HEK293 (cell line): Measurements from ENCODE around the gene SCYL1.

Source experiments
- MYNN ChIP-seq: fragments of 450-650 bp; formaldehyde crosslinking; IDR thresholded peaks from 2 replicates; pipeline ENCODE4 v1.5.1; 2016; ENCODE audit warnings: missing biosample characterization, missing genetic modification characterization, borderline replicate concordance
- PBX3 ChIP-seq: sonication (generic); formaldehyde crosslinking; IDR thresholded peaks from 2 replicates; pipeline ENCODE4 v1.8.1; 2022; ENCODE audit warnings: mild to moderate bottlenecking, moderate library complexity, missing genetic modification reagents
- SCRT1 ChIP-seq: fragments of 450-650 bp; formaldehyde crosslinking; IDR thresholded peaks from 2 replicates; pipeline ENCODE4 v1.5.1; 2016; ENCODE audit warnings: missing biosample characterization, missing genetic modification characterization, borderline replicate concordance
- WT1 ChIP-seq: fragments of 450-650 bp; formaldehyde crosslinking; IDR thresholded peaks from 2 replicates; pipeline ENCODE4 v1.5.1; 2016; ENCODE audit warnings: missing biosample characterization, missing genetic modification characterization
- ZBTB11 ChIP-seq: fragments of 450-650 bp; formaldehyde crosslinking; conservative IDR thresholded peaks from 2 replicates; pipeline ENCODE4 v1.5.1; 2016; ENCODE audit warnings: low read depth, missing biosample characterization, missing genetic modification characterization
- ZBTB44 ChIP-seq: fragments of 450-650 bp; IDR thresholded peaks from 2 replicates; pipeline ENCODE4 v1.5.1; 2018; ENCODE audit warnings: missing biosample characterization, mild to moderate bottlenecking, missing genetic modification characterization
- ZBTB7A ChIP-seq: fragments of 450-650 bp; formaldehyde crosslinking; IDR thresholded peaks from 2 replicates; pipeline ENCODE4 v1.5.1; 2016; ENCODE audit warnings: low read depth, missing biosample characterization, missing genetic modification characterization
- ZFP41 ChIP-seq: fragments of 450-650 bp; formaldehyde crosslinking; IDR thresholded peaks from 2 replicates; pipeline ENCODE4 v1.5.1; 2016; ENCODE audit warnings: missing biosample characterization, missing genetic modification characterization, borderline replicate concordance
- ZNF10 ChIP-seq: fragments of 450-650 bp; formaldehyde crosslinking; IDR thresholded peaks from 2 replicates; pipeline ENCODE4 v1.5.1; 2017; ENCODE audit warnings: missing biosample characterization, missing genetic modification characterization
- ZNF174 ChIP-seq: fragments of 450-650 bp; formaldehyde crosslinking; IDR thresholded peaks from 2 replicates; pipeline ENCODE4 v1.5.0; 2017; ENCODE audit warnings: missing biosample characterization, mild to moderate bottlenecking, missing genetic modification characterization
- ZNF211 ChIP-seq: fragments of 450-650 bp; formaldehyde crosslinking; IDR thresholded peaks from 2 replicates; pipeline ENCODE4 v1.5.1; 2016; ENCODE audit warnings: low read depth, missing biosample characterization, missing genetic modification characterization
- ZNF223 ChIP-seq: fragments of 450-650 bp; formaldehyde crosslinking; IDR thresholded peaks from 2 replicates; pipeline ENCODE4 v1.5.1; 2016; ENCODE audit warnings: missing biosample characterization, missing genetic modification characterization
- ZNF324 ChIP-seq: fragments of 450-650 bp; formaldehyde crosslinking; IDR thresholded peaks from 2 replicates; pipeline ENCODE4 v1.5.1; 2016; ENCODE audit warnings: missing biosample characterization, missing genetic modification characterization
- ZNF341 ChIP-seq: fragments of 450-650 bp; formaldehyde crosslinking; IDR thresholded peaks from 2 replicates; pipeline ENCODE4; 2016; ENCODE audit warnings: low read depth, missing biosample characterization, missing genetic modification characterization
- ZNF362 ChIP-seq: fragments of 450-650 bp; formaldehyde crosslinking; IDR thresholded peaks from 2 replicates; pipeline ENCODE4 v1.5.1; 2016; ENCODE audit warnings: missing biosample characterization, missing genetic modification characterization
- ZNF394 ChIP-seq: fragments of 450-650 bp; formaldehyde crosslinking; IDR thresholded peaks from 2 replicates; pipeline ENCODE4 v1.5.1; 2016; ENCODE audit warnings: missing biosample characterization, missing genetic modification characterization, mild to moderate bottlenecking, moderate library complexity, borderline replicate concordance
- ZNF426 ChIP-seq: fragments of 450-650 bp; formaldehyde crosslinking; IDR thresholded peaks from 2 replicates; pipeline ENCODE4 v1.5.1; 2017; ENCODE audit warnings: missing biosample characterization, missing genetic modification characterization, mild to moderate bottlenecking, inconsistent platforms, moderate library complexity
- ZNF521 ChIP-seq: fragments of 450-650 bp; formaldehyde crosslinking; IDR thresholded peaks from 2 replicates; pipeline ENCODE4 v1.5.1; 2017; ENCODE audit warnings: missing biosample characterization, mild to moderate bottlenecking, missing genetic modification characterization
- ZNF529 ChIP-seq: fragments of 450-650 bp; formaldehyde crosslinking; IDR thresholded peaks from 2 replicates; pipeline ENCODE4 v1.5.1; 2017; ENCODE audit warnings: missing genetic modification characterization, missing biosample characterization; ENCODE audit not compliant: insufficient replicate concordance
- ZNF548 ChIP-seq: fragments of 450-650 bp; formaldehyde crosslinking; IDR thresholded peaks from 2 replicates; pipeline ENCODE4 v1.5.1; 2016; ENCODE audit warnings: missing biosample characterization, missing genetic modification characterization
- ZNF585B ChIP-seq: fragments of 450-650 bp; formaldehyde crosslinking; IDR thresholded peaks from 2 replicates; pipeline ENCODE4 v1.5.1; 2016; ENCODE audit warnings: missing biosample characterization, missing genetic modification characterization
- ZNF596 ChIP-seq: fragments of 450-650 bp; IDR thresholded peaks from 2 replicates; pipeline ENCODE4 v1.5.0; 2018; ENCODE audit warnings: missing biosample characterization, mild to moderate bottlenecking, missing genetic modification characterization, moderate library complexity
- ZNF623 ChIP-seq: fragments of 450-650 bp; formaldehyde crosslinking; IDR thresholded peaks from 2 replicates; pipeline ENCODE4 v1.5.1; 2016; ENCODE audit warnings: missing biosample characterization, missing genetic modification characterization
- ZNF624 ChIP-seq: fragments of 450-650 bp; formaldehyde crosslinking; IDR thresholded peaks from 2 replicates; pipeline ENCODE4 v1.5.1; 2017; ENCODE audit warnings: missing biosample characterization, missing genetic modification characterization
- ZNF664 ChIP-seq: fragments of 450-650 bp; formaldehyde crosslinking; IDR thresholded peaks from 2 replicates; pipeline ENCODE4 v1.5.1; 2016; ENCODE audit warnings: missing biosample characterization, missing genetic modification characterization
- ZNF670 ChIP-seq: fragments of 450-650 bp; formaldehyde crosslinking; IDR thresholded peaks from 2 replicates; pipeline ENCODE4 v1.5.1; 2016; ENCODE audit warnings: missing biosample characterization, missing genetic modification characterization, low read depth
- ZNF704 ChIP-seq: fragments of 450-650 bp; formaldehyde crosslinking; IDR thresholded peaks from 2 replicates; pipeline ENCODE4 v1.5.1; 2016; ENCODE audit warnings: missing biosample characterization, missing genetic modification characterization
- ZNF791 ChIP-seq: fragments of 450-650 bp; formaldehyde crosslinking; IDR thresholded peaks from 2 replicates; pipeline ENCODE4 v1.5.1; 2016; ENCODE audit warnings: missing biosample characterization, missing genetic modification characterization
- ZNF792 ChIP-seq: fragments of 450-650 bp; formaldehyde crosslinking; IDR thresholded peaks from 2 replicates; pipeline ENCODE4 v1.5.1; 2016; ENCODE audit warnings: missing biosample characterization, missing genetic modification characterization
- ZNF843 ChIP-seq: fragments of 450-650 bp; formaldehyde crosslinking; IDR thresholded peaks from 2 replicates; pipeline ENCODE4 v1.5.1; 2016; ENCODE audit warnings: missing biosample characterization, missing genetic modification characterization

The SCYL1 gene

GRCh38 chr11:65540290-65541092 lies 15.6 kb downstream of the SCYL1 start (continued):
- no peak for TF ChIP-seq ZNF792
- 0 out of 2 replicates have a peak, but pooled peaks have one; percentile 17 for TF ChIP-seq SCRT1
- TF ChIP-seq ZNF211 (tag by site-specific recombination): no peak
- no peak for TF ChIP-seq ZNF623
- 0 out of 2 replicates have a peak, but pooled peaks have one; percentile 59 for TF ChIP-seq PBX3 (CRISPR knock-in tag)
- no peak for TF ChIP-seq ZNF585B (tag by site-specific recombination)
- no peak for TF ChIP-seq ZNF223 (tag by site-specific recombination)
- peak; percentile 48 for TF ChIP-seq WT1 (tag by site-specific recombination)
- TF ChIP-seq ZNF624 (tag by site-specific recombination): no peak
- TF ChIP-seq ZNF704 (tag by site-specific recombination): no peak
- TF ChIP-seq ZNF529 (tag by site-specific recombination): no peak
- TF ChIP-seq ZBTB7A (tag by site-specific recombination): 0 out of 2 replicates have a peak, but pooled peaks have one; percentile 32
- peak; percentile 40; the same call in 1 of the 2 replicates for TF ChIP-seq ZNF394 (tag by site-specific recombination)
- TF ChIP-seq ZNF341 (tag by site-specific recombination): peak; percentile 80
- TF ChIP-seq ZNF324 (tag by site-specific recombination): peak; percentile 44; the same call in 1 of the 2 replicates
- TF ChIP-seq ZNF843: no peak
- no peak for TF ChIP-seq ZNF791 (tag by site-specific recombination)
- no peak for TF ChIP-seq ZNF362 (tag by site-specific recombination)
- no peak for TF ChIP-seq ZNF521 (tag by site-specific recombination)
- no peak for TF ChIP-seq ZNF174
- TF ChIP-seq ZNF426 (tag by site-specific recombination): no peak
- TF ChIP-seq ZFP41: no peak
- TF ChIP-seq ZNF664: no peak
- no peak for TF ChIP-seq ZNF548
- TF ChIP-seq ZNF596 (tag by site-specific recombination): no peak
- TF ChIP-seq ZNF670 (tag by site-specific recombination): no peak
- peak; percentile 91 for TF ChIP-seq ZBTB11
- no peak for TF ChIP-seq ZBTB44 (tag by site-specific recombination)
- no peak for TF ChIP-seq ZNF10 (tag by site-specific recombination)
- no peak for TF ChIP-seq MYNN (tag by site-specific recombination)
